Epithelial cell of esophagus (primary cell): ENCODE data around the gene PACS1.

Experiments
- DNase-seq: peaks from one replicate; pipeline ENCODE4 v3.0.0; 2010; ENCODE audit warnings: low read depth
- H3K4me3 ChIP-seq: 2 replicates; pipeline ENCODE4 v1.5.1; 2011; ENCODE audit warnings: mild to moderate bottlenecking, low read length, control low read depth
- CTCF ChIP-seq: IDR thresholded peaks from 2 replicates; pipeline ENCODE4 v1.5.1; 2011; ENCODE audit warnings: low read depth, mild to moderate bottlenecking, low read length, control low read depth, inconsistent platforms; ENCODE audit not compliant: insufficient read depth; ENCODE audit errors: missing control alignments

The PACS1 gene

GRCh38 chr11:66239998-66240780 is 170.1 kb downstream of the PACS1 start:
- no peak for DNase-seq
- no peak for TF ChIP-seq CTCF
- no peak overlapping the region for H3K4me3 ChIP-seq

GRCh38 chr11:66240781-66241136 is 170.7 kb downstream of the PACS1 start:
- no peak overlapping the region for H3K4me3 ChIP-seq
- no peak for DNase-seq
- no peak for TF ChIP-seq CTCF

GRCh38 chr11:66242095-66242765 is 172.2 kb downstream of the PACS1 start:
- no peak for DNase-seq
- TF ChIP-seq CTCF = no peak
- no peak overlapping the region for H3K4me3 ChIP-seq

GRCh38 chr11:66243782-66244535 is 173.9 kb downstream of the PACS1 start:
- TF ChIP-seq CTCF = no peak
- H3K4me3 ChIP-seq = no peak overlapping the region
- DNase-seq = no peak

GRCh38 chr11:66247295-66247694 is 177.2 kb downstream of the PACS1 start:
- H3K4me3 ChIP-seq = no peak overlapping the region
- TF ChIP-seq CTCF = no peak
- DNase-seq = no peak

- TF ChIP-seq CTCF = no peak
- DNase-seq = no peak
- H3K4me3 ChIP-seq = no peak overlapping the region
These were observed 177.7 kb downstream of the PACS1 start for GRCh38 chr11:66247801-66248200.
